Measurements from ENCODE around the gene PDE6G.

PDE6G gene

GRCh38 chr17:81612172-81612970 lies 44.0 kb downstream of the PDE6G start:
- no peak for DNase-seq (ENCODE audit: insufficient read length, low spot score)
- TF ChIP-seq CTCF (IDR thresholded peaks at IDR 0.05; ENCODE audit: insufficient read depth, missing control alignments), result no peak
- FAIRE-seq, result no peak

GRCh38 chr17:81609541-81610311 lies 46.6 kb downstream of the PDE6G start:
- DNase-seq (ENCODE audit: insufficient read length, low spot score) (no peak), FAIRE-seq (no peak)
- TF ChIP-seq CTCF (IDR thresholded peaks at IDR 0.05; ENCODE audit: insufficient read depth, missing control alignments), result no peak

- DNase-seq (ENCODE audit: insufficient read length, low spot score), result no peak
- no peak for FAIRE-seq
- no peak for TF ChIP-seq CTCF (IDR thresholded peaks at IDR 0.05; ENCODE audit: insufficient read depth, missing control alignments)
Observed at GRCh38 chr17:81608605-81609004, 47.7 kb downstream of the PDE6G start.

GRCh38 chr17:81608082-81608481 lies 48.3 kb downstream of the PDE6G start:
- DNase-seq (ENCODE audit: insufficient read length, low spot score) (no peak), FAIRE-seq (no peak)
- TF ChIP-seq CTCF (IDR thresholded peaks at IDR 0.05; ENCODE audit: insufficient read depth, missing control alignments), result no peak

GRCh38 chr17:81607431-81607830 lies 48.9 kb downstream of the PDE6G start:
- DNase-seq (ENCODE audit: insufficient read length, low spot score), result no peak
- FAIRE-seq, result no peak
- no peak for TF ChIP-seq CTCF (IDR thresholded peaks at IDR 0.05; ENCODE audit: insufficient read depth, missing control alignments)

GRCh38 chr17:81603846-81604610 lies 52.3 kb downstream of the PDE6G start:
- FAIRE-seq (no peak), DNase-seq (ENCODE audit: insufficient read length, low spot score) (no peak)
- TF ChIP-seq CTCF (IDR thresholded peaks at IDR 0.05; ENCODE audit: insufficient read depth, missing control alignments), result no peak
